ENCODE results near the gene TIMM10. TPM values are rescaled to one million over a fixed set of nuclear protein-coding genes. Genes with fewer than 3 reads are reported as not detected.

The TIMM10 gene, protein sequence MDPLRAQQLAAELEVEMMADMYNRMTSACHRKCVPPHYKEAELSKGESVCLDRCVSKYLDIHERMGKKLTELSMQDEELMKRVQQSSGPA
- total RNA-seq: 76.9 and 90.0 TPM in 2 replicates

GRCh38 chr11:57530596-57531507, at the start of gene TIMM10:
TSS of gene TIMM10 (minus strand) at chr11:57530754. CDS start at chr11:57530189, 565 bp downstream.
- no peaks in the 10 kb centered on the region for H3K9me3 Mint-ChIP-seq

DNA sequence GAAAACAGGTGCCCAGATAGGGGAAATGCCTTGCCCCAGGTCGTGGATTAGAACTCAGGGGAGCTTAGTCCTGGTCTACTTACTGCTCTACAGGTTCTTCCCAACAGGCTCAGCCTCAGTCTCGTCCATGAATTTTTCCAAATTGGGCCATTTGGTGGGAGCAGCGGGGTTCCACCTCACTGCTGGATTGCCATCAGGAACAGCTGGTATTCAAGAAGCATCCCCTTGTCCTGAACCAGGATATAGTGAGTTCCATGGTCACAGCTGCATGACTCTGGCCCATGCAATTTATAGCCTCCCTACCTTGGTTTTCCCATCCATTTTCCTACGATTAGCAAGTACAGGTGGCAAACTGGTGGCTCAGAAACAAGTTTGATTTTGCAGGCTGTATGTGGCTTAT, 43.5 kb upstream of the TIMM10 start:
- Mint-ChIP-seq H3K4me1 (ENCODE audit: low read depth) (no peaks in the 10 kb centered on the region), H3K4me3 (ENCODE audit: low read depth) (no peak overlapping the region)
- intact Hi-C loops (cut with micrococcal nuclease): no loop called here

More at GRCh38 chr11:57530596-57531507, at the start of gene TIMM10:
- intact Hi-C loops (cut with micrococcal nuclease): loop anchor here (1.0 to 10.0 kb wide), 9 partner anchors 16 to 1044 kb away; partner anchors contain the start of genes CLP1, LPXN, MED19 and SELENOH
- peaks cover 36% of the 10 kb centered on the region for H3K36me3 Mint-ChIP-seq (ENCODE audit: low read depth)
- H3K4me3 Mint-ChIP-seq (ENCODE audit: low read depth): peak within 1 kb of the TSS; percentile 91
- peaks cover 27% of the 10 kb centered on the region for H3K4me1 Mint-ChIP-seq (ENCODE audit: low read depth)
- peak within 1 kb of the TSS; percentile 93 for H3K27ac Mint-ChIP-seq
- DNase-seq (ENCODE audit: low spot score): peak; percentile 93
- H3K27me3 Mint-ChIP-seq (ENCODE audit: low read depth): no peaks in the 10 kb centered on the region

DNA sequence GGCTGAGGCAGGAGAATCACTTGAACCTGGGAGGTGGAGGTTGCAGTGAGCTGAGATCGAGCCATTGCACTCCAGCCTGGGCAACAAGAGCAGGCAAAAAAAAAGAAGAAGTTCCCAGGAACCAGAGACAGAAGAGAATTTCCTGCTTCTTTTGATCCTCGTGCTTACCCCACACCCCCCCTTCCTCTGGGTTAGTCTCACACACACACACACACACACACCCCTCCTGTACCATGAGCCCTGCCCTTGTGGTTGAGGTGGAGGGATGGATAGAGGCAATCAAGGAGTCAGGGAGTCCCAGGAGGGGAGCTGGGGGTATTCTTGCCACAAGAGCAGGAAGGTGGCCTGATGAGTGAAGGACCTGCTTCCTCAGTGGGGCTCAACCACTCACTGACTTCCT, 41.1 kb upstream of the TIMM10 start:
- DNase-seq (ENCODE audit: low spot score): no peak
- Mint-ChIP-seq H3K27ac (no peak overlapping the region), H3K27me3 (ENCODE audit: low read depth) (peaks cover 6% of the 10 kb centered on the region), H3K4me3 (ENCODE audit: low read depth) (no peak overlapping the region), H3K9me3 (no peaks in the 10 kb centered on the region), H3K36me3 (ENCODE audit: low read depth) (no peaks in the 10 kb centered on the region), H3K4me1 (ENCODE audit: low read depth) (peaks cover 6% of the 10 kb centered on the region)
- intact Hi-C loops (cut with micrococcal nuclease): no loop called here

More for the DNA sequence above, 43.5 kb upstream of the TIMM10 start:
- Mint-ChIP-seq H3K9me3 (no peaks in the 10 kb centered on the region), H3K27me3 (ENCODE audit: low read depth) (peaks cover 8% of the 10 kb centered on the region), H3K27ac (no peak overlapping the region), H3K36me3 (ENCODE audit: low read depth) (no peaks in the 10 kb centered on the region)
- no peak for DNase-seq (ENCODE audit: low spot score)

DNA sequence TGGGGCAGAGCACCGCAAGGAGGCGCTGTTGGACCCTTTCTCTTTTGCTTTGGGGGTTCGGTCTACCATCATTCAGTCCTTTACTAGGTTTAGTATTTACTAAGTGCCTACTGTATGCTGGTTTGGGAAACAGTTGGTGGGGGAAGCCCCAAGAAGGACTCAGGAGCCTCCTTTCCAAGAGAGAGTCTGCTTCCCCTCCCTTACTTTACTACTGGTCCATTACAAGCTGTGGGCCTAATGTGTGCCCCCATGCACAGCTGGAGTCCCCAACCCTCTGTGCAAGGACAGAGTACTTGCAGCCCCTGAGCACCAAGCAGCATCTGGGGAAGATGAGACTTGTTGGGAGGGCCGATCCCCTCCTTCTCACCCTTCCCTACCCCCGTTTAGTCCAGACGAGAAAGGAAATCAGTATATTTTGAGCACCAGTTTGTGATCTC, 37.8 kb upstream of the TIMM10 start:
- H3K36me3 Mint-ChIP-seq (ENCODE audit: low read depth): peaks cover 13% of the 10 kb centered on the region
- intact Hi-C loops (cut with micrococcal nuclease): loop anchor here (1.0 to 5.0 kb wide), 7 partner anchors 73 to 1009 kb away; partner anchors contain the start of genes LPXN, MED19, TMX2 and ZFP91
- H3K4me3 Mint-ChIP-seq (ENCODE audit: low read depth): peak overlapping the region; percentile 99
- peak overlapping the region; percentile 97 for H3K27ac Mint-ChIP-seq
- H3K9me3 Mint-ChIP-seq: no peaks in the 10 kb centered on the region
- DNase-seq (ENCODE audit: low spot score): peak; percentile 82
- no peaks in the 10 kb centered on the region for H3K27me3 Mint-ChIP-seq (ENCODE audit: low read depth)
- peaks cover 24% of the 10 kb centered on the region for H3K4me1 Mint-ChIP-seq (ENCODE audit: low read depth)

- Mint-ChIP-seq H3K27me3 (ENCODE audit: low read depth) (no peaks in the 10 kb centered on the region), H3K4me3 (ENCODE audit: low read depth) (peak within 1 kb of the TSS; percentile 99), H3K9me3 (no peaks in the 10 kb centered on the region), H3K27ac (peak within 1 kb of the TSS; percentile 97), H3K36me3 (ENCODE audit: low read depth) (peaks cover 15% of the 10 kb centered on the region), H3K4me1 (ENCODE audit: low read depth) (peaks cover 26% of the 10 kb centered on the region)
- intact Hi-C loops (cut with micrococcal nuclease): loop anchor here (1.0 to 5.0 kb wide), 10 partner anchors 74 to 1010 kb away; partner anchors contain the start of genes LPXN, MED19, SELENOH and TMX2
- peak; percentile 56 for DNase-seq (ENCODE audit: low spot score)
These were observed 37.2 kb upstream of the TIMM10 start, which contains the start of gene UBE2L6 for GRCh38 chr11:57567515-57568329. TSS of gene UBE2L6 (minus strand) at chr11:57567672. CDS start at chr11:57567611, 61 bp downstream.

- peaks cover 28% of the 10 kb centered on the region for H3K4me1 Mint-ChIP-seq (ENCODE audit: low read depth)
- peaks cover 17% of the 10 kb centered on the region for H3K36me3 Mint-ChIP-seq (ENCODE audit: low read depth)
- DNase-seq (ENCODE audit: low spot score): peak; percentile 33
- intact Hi-C loops (cut with micrococcal nuclease): loop anchor here (1.0 to 5.0 kb wide), 7 partner anchors 37 to 1010 kb away; partner anchors contain the start of genes LPXN, SELENOH, TIMM10 and ZFP91
- peak overlapping the region; percentile 84 for H3K27ac Mint-ChIP-seq
- H3K4me3 Mint-ChIP-seq (ENCODE audit: low read depth): peak overlapping the region; percentile 92
- H3K27me3 Mint-ChIP-seq (ENCODE audit: low read depth): no peaks in the 10 kb centered on the region
- H3K9me3 Mint-ChIP-seq: no peaks in the 10 kb centered on the region
These were observed 36.5 kb upstream of the TIMM10 start for GRCh38 chr11:57566905-57567514.

GRCh38 chr11:57566005-57566904, 35.7 kb upstream of the TIMM10 start:
- H3K36me3 Mint-ChIP-seq (ENCODE audit: low read depth): peaks cover 22% of the 10 kb centered on the region
- peak overlapping the region; percentile 92 for H3K4me3 Mint-ChIP-seq (ENCODE audit: low read depth)
- peaks cover 32% of the 10 kb centered on the region for H3K4me1 Mint-ChIP-seq (ENCODE audit: low read depth)
- DNase-seq (ENCODE audit: low spot score): peak; percentile 28
- no peaks in the 10 kb centered on the region for H3K9me3 Mint-ChIP-seq
- no peaks in the 10 kb centered on the region for H3K27me3 Mint-ChIP-seq (ENCODE audit: low read depth)
- intact Hi-C loops (cut with micrococcal nuclease): loop anchor here (1.0 to 5.0 kb wide), 5 partner anchors 36 to 1011 kb away; partner anchors contain the start of genes LPXN, TIMM10 and ZFP91
- peak overlapping the region; percentile 84 for H3K27ac Mint-ChIP-seq

DNA sequence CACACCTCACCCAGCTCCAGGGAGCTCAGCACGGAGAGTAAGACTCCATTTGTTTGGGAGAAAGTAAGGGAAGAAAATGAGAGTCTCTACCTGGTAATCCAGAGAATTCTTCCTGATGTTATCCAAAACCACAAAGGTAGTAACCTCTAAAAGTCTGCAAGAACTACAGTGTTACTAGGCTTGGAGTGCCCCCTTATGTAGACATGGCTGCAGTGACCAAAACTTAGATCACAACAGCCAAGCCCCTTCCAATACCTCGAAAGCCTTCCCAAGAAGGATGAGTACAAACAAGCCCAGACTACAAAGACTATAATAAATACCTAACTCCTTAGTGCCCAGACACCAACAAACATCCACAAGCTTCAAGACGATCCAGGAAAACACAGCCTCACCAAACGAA, 32.0 kb upstream of the TIMM10 start:
- H3K4me3 Mint-ChIP-seq (ENCODE audit: low read depth): no peak overlapping the region
- no peaks in the 10 kb centered on the region for H3K27me3 Mint-ChIP-seq (ENCODE audit: low read depth)
- peak overlapping the region; percentile 73 for H3K27ac Mint-ChIP-seq
- peaks cover 31% of the 10 kb centered on the region for H3K4me1 Mint-ChIP-seq (ENCODE audit: low read depth)
- no peak for DNase-seq (ENCODE audit: low spot score)
- intact Hi-C loops (cut with micrococcal nuclease): no loop called here
- no peaks in the 10 kb centered on the region for H3K9me3 Mint-ChIP-seq
- peaks cover 48% of the 10 kb centered on the region for H3K36me3 Mint-ChIP-seq (ENCODE audit: low read depth)

- intact Hi-C loops (cut with micrococcal nuclease): no loop called here
- no peak overlapping the region for H3K4me3 Mint-ChIP-seq (ENCODE audit: low read depth)
- H3K9me3 Mint-ChIP-seq: no peaks in the 10 kb centered on the region
- no peak for DNase-seq (ENCODE audit: low spot score)
- H3K27ac Mint-ChIP-seq: no peak overlapping the region
- peaks cover 65% of the 10 kb centered on the region for H3K36me3 Mint-ChIP-seq (ENCODE audit: low read depth)
- peaks cover 27% of the 10 kb centered on the region for H3K4me1 Mint-ChIP-seq (ENCODE audit: low read depth)
- no peaks in the 10 kb centered on the region for H3K27me3 Mint-ChIP-seq (ENCODE audit: low read depth)
These were observed 29.6 kb upstream of the TIMM10 start for GRCh38 chr11:57560146-57560545.

DNA sequence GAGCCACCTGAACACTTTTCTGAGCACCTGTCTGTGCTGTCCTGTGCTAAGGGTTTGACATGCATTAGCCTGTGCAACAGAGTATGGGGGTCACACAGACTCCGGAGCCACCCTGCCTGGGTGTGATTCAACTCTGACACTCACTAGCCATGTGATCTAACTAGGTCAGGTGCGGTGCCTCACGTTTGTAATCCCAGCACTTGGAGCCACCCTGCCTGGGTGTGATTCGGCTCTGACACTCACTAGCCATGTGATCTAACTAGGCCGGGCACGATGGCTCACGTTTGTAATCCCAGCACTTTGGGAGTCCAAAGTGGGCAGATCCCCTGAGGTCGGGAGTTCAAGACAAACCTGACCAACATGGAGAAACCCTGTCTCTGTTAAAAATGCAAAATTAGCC, 25.5 kb upstream of the TIMM10 start:
- Mint-ChIP-seq H3K27me3 (ENCODE audit: low read depth) (no peaks in the 10 kb centered on the region), H3K36me3 (ENCODE audit: low read depth) (peaks cover 82% of the 10 kb centered on the region), H3K9me3 (no peaks in the 10 kb centered on the region), H3K27ac (no peak overlapping the region), H3K4me3 (ENCODE audit: low read depth) (no peak overlapping the region), H3K4me1 (ENCODE audit: low read depth) (peaks cover 4% of the 10 kb centered on the region)
- intact Hi-C loops (cut with micrococcal nuclease): no loop called here
- no peak for DNase-seq (ENCODE audit: low spot score)

GRCh38 chr11:57555393-57555792, 24.8 kb upstream of the TIMM10 start:
- H3K36me3 Mint-ChIP-seq (ENCODE audit: low read depth): peaks cover 80% of the 10 kb centered on the region
- H3K4me1 Mint-ChIP-seq (ENCODE audit: low read depth): peaks cover 3% of the 10 kb centered on the region
- H3K4me3 Mint-ChIP-seq (ENCODE audit: low read depth): no peak overlapping the region
- H3K27me3 Mint-ChIP-seq (ENCODE audit: low read depth): no peaks in the 10 kb centered on the region
- H3K27ac Mint-ChIP-seq: no peak overlapping the region
- no peak for DNase-seq (ENCODE audit: low spot score)
- intact Hi-C loops (cut with micrococcal nuclease): no loop called here
- H3K9me3 Mint-ChIP-seq: no peaks in the 10 kb centered on the region
